Measurements from ENCODE around the gene KCNH5.

- TF ChIP-seq CTCF (IDR thresholded peaks at IDR 0.05): no peak
- no peak for TF ChIP-seq EP300 (IDR thresholded peaks at IDR 0.05)
- TF ChIP-seq POLR2A (IDR thresholded peaks at IDR 0.05): no peak
- TF ChIP-seq POLR2AphosphoS5 (IDR thresholded peaks at IDR 0.05): no peak
Measured at GRCh38 chr14:62778852-62779251, 266.4 kb downstream of the KCNH5 start.
